GM18526 (cell line): Measurements from ENCODE around the gene PRAC2.

ENCODE experiments used
- POLR2A ChIP-seq: IDR thresholded peaks from 3 replicates; pipeline ENCODE4 v1.6.1; 2011; ENCODE audit not compliant: insufficient read length; ENCODE audit errors: extremely low read depth

The PRAC2 gene

GRCh38 chr17:48737330-48738043, 14.5 kb downstream of the PRAC2 start:
- no peak for TF ChIP-seq POLR2A

DNA sequence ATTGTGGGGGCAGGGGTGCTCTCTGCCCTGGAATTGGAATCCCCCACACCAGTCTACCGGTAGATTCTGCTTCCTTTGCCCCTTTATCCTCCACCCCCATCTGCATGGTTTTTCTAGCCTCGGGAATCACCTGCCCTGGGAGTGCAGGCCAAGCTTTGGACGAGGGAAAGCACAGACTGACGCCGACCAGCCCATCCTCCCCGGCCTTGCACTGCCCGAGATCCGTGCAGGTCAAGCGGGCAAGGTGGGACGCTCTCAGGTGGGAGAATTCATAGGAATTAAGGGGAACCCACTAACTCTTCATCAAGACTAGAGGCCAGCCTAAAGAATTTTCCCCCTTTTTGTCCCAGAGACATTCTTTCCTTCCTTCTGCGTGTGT, 15.4 kb downstream of the PRAC2 start:
- TF ChIP-seq POLR2A, result no peak

DNA sequence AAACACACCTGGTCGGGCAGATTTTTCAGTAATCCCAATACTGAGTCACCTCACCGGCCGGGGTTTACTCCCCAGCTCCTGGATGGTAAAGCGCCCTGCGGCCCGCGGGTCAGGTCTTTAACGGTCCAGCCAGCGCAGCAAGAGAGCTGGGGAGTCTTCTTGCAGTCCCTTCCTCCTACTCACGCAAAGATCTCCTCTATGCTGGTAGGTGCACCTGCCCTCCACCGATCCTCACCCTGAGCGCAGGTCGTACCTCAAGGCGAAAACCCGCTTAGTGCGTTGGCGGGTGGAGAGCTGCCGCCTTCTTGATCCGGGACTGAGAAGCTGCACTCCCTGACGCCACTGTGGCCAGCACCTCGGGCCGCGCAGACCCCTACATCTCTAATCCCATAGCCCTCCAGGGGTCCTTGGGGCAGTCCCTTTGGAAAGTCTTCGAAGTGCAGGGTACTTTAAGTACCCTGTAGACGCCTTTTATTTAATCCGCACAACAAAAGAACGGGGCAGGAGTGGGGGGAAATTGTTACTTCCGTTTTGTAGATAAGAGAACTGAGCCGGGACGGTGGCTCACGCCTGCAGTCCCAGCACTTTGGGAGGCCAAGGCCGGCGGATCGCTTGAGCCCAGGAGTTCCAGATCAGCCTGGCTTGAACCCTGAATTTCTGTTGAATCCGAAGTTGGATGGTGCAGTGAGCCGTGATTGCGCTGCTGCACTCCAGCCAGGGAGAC, 16.0 kb downstream of the PRAC2 start:
- TF ChIP-seq POLR2A, result no peak

DNA sequence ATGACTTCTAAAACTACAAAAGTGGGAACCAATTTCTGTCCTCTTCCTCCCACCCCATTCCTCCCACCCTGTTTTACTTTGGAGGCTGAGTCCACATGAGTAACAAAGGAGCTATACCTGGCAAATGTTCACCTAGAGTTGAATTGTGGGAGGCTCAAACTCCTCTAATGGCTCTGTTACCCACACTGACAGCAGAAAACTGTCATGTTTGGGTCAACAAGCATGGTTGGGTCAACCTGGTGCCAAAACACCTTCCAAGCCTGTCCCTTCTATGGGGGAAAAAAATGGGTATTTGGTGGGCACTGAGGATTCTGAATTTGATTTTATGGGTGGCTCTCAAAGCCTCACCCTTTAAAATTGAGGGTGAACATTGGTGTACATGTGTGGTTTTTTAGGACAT, 17.6 kb downstream of the PRAC2 start:
- no peak for TF ChIP-seq POLR2A

DNA sequence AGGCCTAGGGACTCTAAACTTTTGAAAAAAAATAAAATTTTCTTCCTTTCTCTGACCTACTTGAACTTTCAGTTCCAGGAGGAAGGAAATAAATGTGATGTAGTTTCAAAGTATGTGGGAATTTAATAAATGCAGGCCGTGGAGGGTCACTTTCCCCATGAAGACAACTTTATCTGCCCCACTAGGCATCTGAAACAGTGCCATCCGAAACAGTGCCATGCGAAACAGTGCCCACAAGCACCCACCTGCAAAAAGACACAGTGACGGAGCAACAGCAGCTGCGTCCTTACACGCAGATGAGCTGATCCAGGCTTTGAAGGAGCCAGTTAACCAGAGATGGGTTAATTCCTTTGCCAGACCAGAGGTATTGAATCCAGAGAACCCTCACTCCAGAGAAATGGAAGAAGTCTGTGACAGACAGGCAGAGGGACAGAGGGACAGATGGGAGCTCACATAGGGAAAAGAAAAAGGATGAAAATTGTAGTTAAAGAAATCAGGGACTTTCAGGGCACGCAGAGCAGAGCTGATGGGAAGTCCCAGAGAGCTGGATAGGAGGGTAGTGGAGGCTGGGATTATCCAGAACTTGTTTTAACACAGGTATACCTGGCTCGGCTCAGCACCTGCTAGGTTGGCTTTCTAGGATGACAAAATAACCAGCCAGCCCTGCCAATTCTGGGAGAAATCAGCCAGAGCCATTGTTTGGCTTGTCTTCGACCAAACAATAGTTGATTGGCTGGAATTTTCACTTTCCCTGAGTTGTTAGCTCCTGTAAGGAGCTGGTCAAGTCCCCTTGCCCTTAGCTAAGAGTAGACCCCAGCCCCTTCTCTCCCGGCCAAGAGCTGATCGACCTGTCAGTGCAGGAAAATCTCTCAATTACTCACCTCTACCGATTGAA, 22.6 kb downstream of the PRAC2 start:
- TF ChIP-seq POLR2A, result no peak

GRCh38 chr17:48746916-48747444, 24.0 kb downstream of the PRAC2 start:
- no peak for TF ChIP-seq POLR2A

GRCh38 chr17:48747445-48748363, 24.7 kb downstream of the PRAC2 start:
- no peak for TF ChIP-seq POLR2A

- no peak for TF ChIP-seq POLR2A
Observed at GRCh38 chr17:48748718-48749566, 26.0 kb downstream of the PRAC2 start.

DNA sequence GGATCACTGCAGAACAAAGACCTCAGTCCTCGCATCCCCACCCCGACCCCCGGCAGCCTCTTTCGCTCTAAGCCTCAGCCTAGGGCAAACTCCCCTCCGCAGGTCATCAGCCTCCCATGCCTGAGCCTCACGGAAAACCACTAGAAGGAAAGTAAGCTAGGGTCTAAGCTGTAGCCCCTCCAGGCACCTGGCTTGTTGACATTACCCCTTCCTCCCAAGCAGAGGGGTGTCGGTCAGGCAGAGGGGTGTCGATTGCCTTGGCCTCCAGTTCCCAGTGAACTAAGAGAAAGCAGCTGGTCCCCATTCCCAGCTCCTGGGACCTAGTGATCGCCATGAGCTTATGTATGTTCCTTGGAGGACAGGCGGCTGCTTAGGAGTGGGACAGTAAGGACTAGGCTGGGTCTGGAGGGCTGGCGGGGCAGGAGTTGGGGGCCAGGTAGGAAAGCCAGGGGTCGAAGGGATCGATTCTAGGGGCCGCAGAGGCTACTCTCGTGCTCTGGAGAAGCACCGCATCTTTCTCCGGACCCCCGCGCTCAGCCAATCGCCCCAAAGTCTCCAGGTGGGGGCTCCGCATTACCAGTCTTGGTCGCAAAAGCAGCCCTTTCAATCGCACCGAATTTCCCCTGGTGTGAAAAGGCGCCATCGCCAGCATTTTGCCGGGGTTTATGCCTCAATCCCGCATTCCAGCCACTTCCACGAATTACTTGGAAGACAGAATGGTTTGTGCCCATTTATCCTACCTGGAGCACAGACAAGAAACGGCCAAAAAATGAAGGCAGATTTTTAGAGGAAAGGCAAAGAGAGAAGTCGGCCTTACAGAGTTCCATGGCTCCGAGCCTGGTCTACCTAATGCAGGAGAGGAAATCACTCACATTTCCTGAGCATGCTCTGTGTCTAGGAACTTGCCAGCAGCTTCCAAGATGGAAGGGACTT, 26.9 kb downstream of the PRAC2 start:
- TF ChIP-seq POLR2A, result no peak

- no peak for TF ChIP-seq POLR2A
Observed at GRCh38 chr17:48751172-48751571, 28.2 kb downstream of the PRAC2 start.

DNA sequence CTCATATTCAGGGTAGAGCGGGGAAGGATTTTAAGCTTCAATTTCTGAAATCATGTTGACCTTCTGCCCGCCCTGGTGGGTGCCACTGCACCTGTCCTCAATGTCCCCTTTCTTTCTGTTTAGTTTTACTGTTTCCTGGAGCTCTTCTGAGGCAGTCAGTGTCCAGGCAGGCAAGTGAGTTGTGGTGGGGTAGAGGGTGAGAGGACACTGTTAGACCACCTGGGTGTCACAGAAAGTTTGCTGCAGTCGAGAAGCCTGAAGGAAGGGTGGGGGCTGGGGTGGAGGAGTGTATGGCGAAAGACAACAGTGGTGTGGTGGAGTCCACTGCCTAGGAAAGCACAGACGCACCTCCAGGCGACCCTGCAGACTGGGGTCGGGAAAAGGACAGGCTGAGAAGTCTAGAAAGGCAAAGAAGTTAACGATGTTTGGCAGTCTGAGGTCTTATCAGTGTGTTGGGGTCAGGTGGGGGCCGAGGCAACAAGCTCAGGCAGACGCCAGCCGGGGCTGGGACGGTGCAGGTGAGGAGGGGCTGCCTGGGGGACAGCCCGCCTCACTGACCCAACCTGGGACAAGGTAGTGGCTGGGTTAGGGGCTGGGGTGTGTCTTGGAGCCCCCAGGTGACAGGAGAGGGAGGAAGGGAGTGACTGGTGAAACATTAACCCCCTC, 28.9 kb downstream of the PRAC2 start:
- TF ChIP-seq POLR2A, result no peak

GRCh38 chr17:48752399-48753288, 29.7 kb downstream of the PRAC2 start:
- no peak for TF ChIP-seq POLR2A
